HEK293 (cell line): Measurements from ENCODE around the gene NIT1.

Source experiments
- CTCF ChIA-PET: fragments of 350-600 bp; formaldehyde crosslinking; extraction: SDS; loops from one replicate; lab custom pipeline; 2021; ENCODE audit warnings: antibody characterized with exemption; lab: Yijun Ruan, JAX
- POLR2A ChIA-PET: fragments of 300-600 bp; formaldehyde crosslinking; extraction: SDS; loops from one replicate; lab custom pipeline; 2020; ENCODE audit warnings: antibody characterized with exemption, inconsistent platforms; lab: Yijun Ruan, JAX
- H3K27ac ChIP-seq: fragments of 200-500 bp; sonication (Bioruptor generic); 2 replicates; pipeline ENCODE4 v1.5.1; 2014; ENCODE audit warnings: low read depth, low read length, control low read depth, inconsistent platforms; ENCODE audit errors: extremely low read depth
- H3K36me3 ChIP-seq, 2 experiments: fragments of 200-500 bp in 1 of 2; sonication (Bioruptor generic) in 1 of 2; 1 replicate in 1 of 2; 2 replicates in 1 of 2; pipeline ENCODE4 v1.5.1; 2014 to 2017; ENCODE audit warnings: inconsistent platforms in 2 of 2, low read length in 2 of 2; ENCODE audit not compliant: control insufficient read depth in 2 of 2, insufficient read depth in 1 of 2
- H3K4me1 ChIP-seq: fragments of 200-500 bp; sonication (Bioruptor generic); 2 replicates; pipeline ENCODE4 v1.5.1; 2014; ENCODE audit warnings: mild to moderate bottlenecking, low read length, inconsistent platforms; ENCODE audit not compliant: control insufficient read depth, insufficient read depth
- H3K4me3 ChIP-seq: 2 replicates; pipeline ENCODE4 v1.5.1; 2011; ENCODE audit warnings: low read depth, mild to moderate bottlenecking, control low read depth, low read length, moderate library complexity
- H3K9me3 ChIP-seq: fragments of 200-500 bp; sonication (Bioruptor generic); 2 replicates; pipeline ENCODE4 v1.5.1; 2014; ENCODE audit warnings: low read depth, low read length, inconsistent platforms; ENCODE audit not compliant: control insufficient read depth, insufficient read depth
- AEBP2 ChIP-seq: fragments of 450-650 bp; formaldehyde crosslinking; IDR thresholded peaks from 2 replicates; pipeline ENCODE4 v1.5.1; 2016; ENCODE audit warnings: missing biosample characterization, missing genetic modification characterization, borderline replicate concordance
- BCL11A ChIP-seq: fragments of 450-650 bp; formaldehyde crosslinking; IDR thresholded peaks from 2 replicates; pipeline ENCODE4 v1.5.1; 2016; ENCODE audit warnings: low read depth, missing biosample characterization, missing genetic modification characterization
- EGR2 ChIP-seq: fragments of 450-650 bp; formaldehyde crosslinking; IDR thresholded peaks from 2 replicates; pipeline ENCODE4 v1.5.1; 2016; ENCODE audit warnings: low read depth, missing biosample characterization, missing genetic modification characterization
- GLI4 ChIP-seq: fragments of 450-650 bp; formaldehyde crosslinking; IDR thresholded peaks from 2 replicates; pipeline ENCODE4 v1.5.1; 2016; ENCODE audit warnings: missing biosample characterization, missing genetic modification characterization
- OSR2 ChIP-seq: fragments of 450-650 bp; formaldehyde crosslinking; IDR thresholded peaks from 2 replicates; pipeline ENCODE4 v1.5.1; 2016; ENCODE audit warnings: missing biosample characterization, missing genetic modification characterization
- PRDM1 ChIP-seq: fragments of 450-650 bp; formaldehyde crosslinking; IDR thresholded peaks from 2 replicates; pipeline ENCODE4; 2016; ENCODE audit warnings: missing biosample characterization, missing genetic modification characterization
- PRDM2 ChIP-seq: fragments of 450-650 bp; formaldehyde crosslinking; IDR thresholded peaks from 2 replicates; pipeline ENCODE4 v1.5.1; 2016; ENCODE audit warnings: missing biosample characterization, missing genetic modification characterization, borderline replicate concordance
- SCRT1 ChIP-seq: fragments of 450-650 bp; formaldehyde crosslinking; IDR thresholded peaks from 2 replicates; pipeline ENCODE4 v1.5.1; 2016; ENCODE audit warnings: missing biosample characterization, missing genetic modification characterization, borderline replicate concordance
- TRIM28 ChIP-seq: IDR thresholded peaks from 2 replicates; pipeline ENCODE4 v1.6.1; 2011; ENCODE audit warnings: low read length, control low read depth, borderline replicate concordance
- ZBTB49 ChIP-seq: fragments of 450-650 bp; formaldehyde crosslinking; IDR thresholded peaks from 2 replicates; pipeline ENCODE4 v1.5.1; 2016; ENCODE audit warnings: missing biosample characterization, missing genetic modification characterization, low read depth
- ZFHX2 ChIP-seq: fragments of 450-650 bp; formaldehyde crosslinking; conservative IDR thresholded peaks from 2 replicates; pipeline ENCODE4 v1.5.1; 2016; ENCODE audit warnings: missing biosample characterization, missing genetic modification characterization
- ZNF132 ChIP-seq: fragments of 450-650 bp; formaldehyde crosslinking; IDR thresholded peaks from 2 replicates; pipeline ENCODE4 v1.5.1; 2017; ENCODE audit warnings: missing biosample characterization, missing genetic modification characterization, borderline replicate concordance
- ZNF24 ChIP-seq: fragments of 450-650 bp; formaldehyde crosslinking; IDR thresholded peaks from 2 replicates; pipeline ENCODE4 v1.5.1; 2016; ENCODE audit warnings: missing biosample characterization, missing genetic modification characterization
- ZNF324 ChIP-seq: fragments of 450-650 bp; formaldehyde crosslinking; IDR thresholded peaks from 2 replicates; pipeline ENCODE4 v1.5.1; 2016; ENCODE audit warnings: missing biosample characterization, missing genetic modification characterization
- ZNF335 ChIP-seq: fragments of 450-650 bp; formaldehyde crosslinking; conservative IDR thresholded peaks from 2 replicates; pipeline ENCODE4 v1.5.1; 2016; ENCODE audit warnings: missing biosample characterization, missing genetic modification characterization
- ZNF423 ChIP-seq: fragments of 450-650 bp; formaldehyde crosslinking; IDR thresholded peaks from 2 replicates; pipeline ENCODE4 v1.5.1; 2016; ENCODE audit warnings: missing biosample characterization, missing genetic modification characterization
- ZNF549 ChIP-seq: fragments of 450-650 bp; IDR thresholded peaks from 2 replicates; pipeline ENCODE4 v1.5.1; 2018; ENCODE audit warnings: missing biosample characterization, missing genetic modification characterization, mild to moderate bottlenecking, inconsistent platforms, moderate library complexity
- ZNF624 ChIP-seq: fragments of 450-650 bp; formaldehyde crosslinking; IDR thresholded peaks from 2 replicates; pipeline ENCODE4 v1.5.1; 2017; ENCODE audit warnings: missing biosample characterization, missing genetic modification characterization
- ZNF664 ChIP-seq: fragments of 450-650 bp; formaldehyde crosslinking; IDR thresholded peaks from 2 replicates; pipeline ENCODE4 v1.5.1; 2016; ENCODE audit warnings: missing biosample characterization, missing genetic modification characterization
- ZNF747 ChIP-seq: fragments of 450-650 bp; formaldehyde crosslinking; IDR thresholded peaks from 2 replicates; pipeline ENCODE4 v1.5.1; 2016; ENCODE audit warnings: missing biosample characterization, missing genetic modification characterization
- ZXDB ChIP-seq: fragments of 450-650 bp; formaldehyde crosslinking; IDR thresholded peaks from 2 replicates; pipeline ENCODE4 v1.5.1; 2016; ENCODE audit warnings: missing biosample characterization, missing genetic modification characterization

Gene NIT1

GRCh38 chr1:161119092-161119903 lies 1.4 kb downstream of the NIT1 start (continued):
- TF ChIP-seq EGR2 (tag by site-specific recombination) (no peak), ZXDB (tag by site-specific recombination) (peak; percentile 19; the same call in 1 of the 2 replicates), ZNF423 (tag by site-specific recombination) (no peak), ZNF335 (tag by site-specific recombination) (peak; percentile 47), ZNF624 (tag by site-specific recombination) (no peak)

- POLR2A ChIA-PET = interaction anchor here (0.7 to 1.0 kb wide), 2 partner anchors 9 to 75 kb away, joined by 3 read pairs; partner anchors contain the start of gene USF1
- H3K36me3 ChIP-seq = peaks cover 20 to 73% of the 10 kb centered on the region in 2 experiments
- H3K9me3 ChIP-seq = no peaks in the 10 kb centered on the region
- no peak overlapping the region for H3K27ac ChIP-seq
- H3K4me1 ChIP-seq = peaks cover 7% of the 10 kb centered on the region
- TF ChIP-seq EGR2 (tag by site-specific recombination) = 0 out of 2 replicates have a peak, but pooled peaks have one; percentile 32
- 0 out of 2 replicates have a peak, but pooled peaks have one; percentile 11 for TF ChIP-seq PRDM1 (tag by site-specific recombination)
- TF ChIP-seq ZFHX2 (tag by site-specific recombination) = peak; percentile 65
- TF ChIP-seq ZNF24 (tag by site-specific recombination) = no peak
- TF ChIP-seq, all 188 proteins: peak for 3
- CTCF ChIA-PET = interaction anchor here (0.5 to 1.0 kb wide), 4 partner anchors 18 to 44 kb away, joined by 3 read pairs; partner anchors contain the start of gene KLHDC9
- no peak overlapping the region for H3K4me3 ChIP-seq
These were observed 3.2 kb downstream of the NIT1 start for GRCh38 chr1:161121042-161121650.

GRCh38 chr1:161121834-161122233 lies 3.9 kb downstream of the NIT1 start:
- Histone ChIP-seq H3K36me3 (peaks cover 20 to 77% of the 10 kb centered on the region in 2 experiments), H3K27ac (no peak overlapping the region), H3K9me3 (no peaks in the 10 kb centered on the region), H3K4me1 (peaks cover 7% of the 10 kb centered on the region), H3K4me3 (no peak overlapping the region)
- TF ChIP-seq ZNF549 (no peak), AEBP2 (no peak), ZNF664 (tag by site-specific recombination) (no peak), ZNF624 (tag by site-specific recombination) (no peak), ZBTB49 (tag by site-specific recombination) (no peak), TRIM28 (no peak), PRDM2 (tag by site-specific recombination) (no peak), OSR2 (tag by site-specific recombination) (no peak), SCRT1 (tag by site-specific recombination) (no peak), ZNF324 (tag by site-specific recombination) (no peak), ZNF132 (tag by site-specific recombination) (no peak), BCL11A (tag by site-specific recombination) (no peak), GLI4 (no peak), ZNF747 (no peak)
- ChIA-PET POLR2A (interaction anchor here (0.7 to 1.0 kb wide), 2 partner anchors 9 to 76 kb away, joined by 3 read pairs; partner anchors contain the start of gene USF1), CTCF (interaction anchor here (0.6 to 1.0 kb wide), 5 partner anchors 15 to 43 kb away, joined by 3 read pairs; partner anchors contain the start of gene KLHDC9)
